GM23248 (cell line): ENCODE measurements around the gene EHMT1. TPM values are rescaled to one million over a fixed set of nuclear protein-coding genes. Genes with fewer than 3 reads are reported as not detected.

Experiments
- DNase-seq: peaks from one replicate; pipeline ENCODE4 v3.0.0-alpha.2; 2015
- H2AFZ ChIP-seq: fragments of 200-600 bp; sonication (generic); 2 replicates; pipeline ENCODE4 v1.6.1; 2016; ENCODE audit warnings: antibody characterized with exemption
- H3F3A ChIP-seq: fragments of 200-600 bp; sonication (generic); 2 replicates; pipeline ENCODE4 v1.6.1; 2016; ENCODE audit warnings: mild to moderate bottlenecking, antibody characterized with exemption, mixed run types; ENCODE audit not compliant: insufficient read depth
- H3K27ac ChIP-seq: fragments of 200-600 bp; sonication (generic); 2 replicates; pipeline ENCODE4 v1.5.1; 2016; ENCODE audit warnings: mild to moderate bottlenecking
- H3K27me3 ChIP-seq: fragments of 200-600 bp; sonication (generic); replicated peaks from 2 replicates; pipeline ENCODE4 v1.6.1; 2016; ENCODE audit warnings: mild to moderate bottlenecking; ENCODE audit not compliant: insufficient read depth
- H3K36me3 ChIP-seq: fragments of 200-600 bp; sonication (generic); 2 replicates; pipeline ENCODE4 v1.6.1; 2016; ENCODE audit warnings: low read depth, mild to moderate bottlenecking
- H3K4me1 ChIP-seq: fragments of 200-600 bp; sonication (generic); 2 replicates; pipeline ENCODE4 v1.6.1; 2016; ENCODE audit warnings: mild to moderate bottlenecking; ENCODE audit not compliant: insufficient read depth
- H3K4me2 ChIP-seq: fragments of 200-600 bp; sonication (generic); one replicate; pipeline ENCODE4 v1.6.1; 2016; ENCODE audit warnings: mild to moderate bottlenecking; ENCODE audit not compliant: unreplicated experiment
- H3K4me3 ChIP-seq: fragments of 200-600 bp; sonication (generic); 2 replicates; pipeline ENCODE4 v1.5.1; 2016; ENCODE audit warnings: mild to moderate bottlenecking
- H3K79me2 ChIP-seq: fragments of 200-600 bp; sonication (generic); 2 replicates; pipeline ENCODE4 v1.6.1; 2016; ENCODE audit warnings: mild to moderate bottlenecking; ENCODE audit not compliant: insufficient read depth
- H3K9ac ChIP-seq: fragments of 200-600 bp; sonication (generic); 2 replicates; pipeline ENCODE4 v1.6.1; 2016; ENCODE audit warnings: mild to moderate bottlenecking
- H3K9me2 ChIP-seq: fragments of 200-600 bp; sonication (generic); 2 replicates; pipeline ENCODE4 v1.6.1; 2016; ENCODE audit warnings: mixed run types, mild to moderate bottlenecking, moderate library complexity; ENCODE audit not compliant: insufficient read depth
- H3K9me3 ChIP-seq: fragments of 200-600 bp; sonication (generic); one replicate; pipeline ENCODE4 v1.6.1; 2017; ENCODE audit warnings: low read depth
- H4K20me1 ChIP-seq: fragments of 200-600 bp; sonication (generic); 2 replicates; pipeline ENCODE4 v1.6.0; 2016; ENCODE audit not compliant: insufficient read depth
- EZH2 ChIP-seq: fragments of 200-600 bp; sonication (generic); IDR thresholded peaks from 2 replicates; pipeline ENCODE4 v1.6.1; 2018; ENCODE audit warnings: antibody characterized with exemption, mild to moderate bottlenecking; ENCODE audit not compliant: insufficient read depth, poor library complexity, severe bottlenecking
- EZH2phosphoT487 ChIP-seq: fragments of 200-600 bp; sonication (generic); IDR thresholded peaks from 2 replicates; pipeline ENCODE4 v1.6.1; 2018; ENCODE audit warnings: antibody characterized with exemption, moderate library complexity, mild to moderate bottlenecking, low read depth; ENCODE audit not compliant: insufficient read depth
- WGBS, 2 experiments: methylation state at CpG; one replicate each; pipeline ENCODE4 v1.1.6; 2015 to 2017; ENCODE audit warnings: low lambda C conversion rate in 2 of 2, low coverage in 1 of 2; ENCODE audit errors: missing lambda C conversion rate in 2 of 2; 5-methylcytosine and 5-hydroxymethylcytosine counted together
- in situ Hi-C: fragments of 300-500 bp; cut with MboI; formaldehyde crosslinking; loops from 2 replicates; pipeline ENCODE4 v1.15.0; 2020
- polyA plus RNA-seq: library from polyadenylated mRNA; unstranded; fragments of >200 nt; fragmentation: Nextera tagmentation; extraction: Ambion mirVana; gene quantifications from 2 replicates; pipeline ENCODE4 v1.2.1, GENCODE V29; 2016
- total RNA-seq: library from RNA; depleted of rRNA; stranded (reverse); fragments of >200 nt; shearing (Covaris generic); gene quantifications from 2 replicates; pipeline ENCODE4 v1.2.3, GENCODE V29; 2014

The EHMT1 gene
- total and polyA plus RNA-seq, 2 experiments from 2014 or later, result 26.8 to 31.0 TPM

- WGBS, 2 experiments, result 95 to 97% methylated on average over 19 of the region's 19 CpGs
- H4K20me1 ChIP-seq, result no peaks in the 10 kb centered on the region
Measured at GRCh38 chr9:137743695-137744094, 124.9 kb downstream of the EHMT1 start.

DNA sequence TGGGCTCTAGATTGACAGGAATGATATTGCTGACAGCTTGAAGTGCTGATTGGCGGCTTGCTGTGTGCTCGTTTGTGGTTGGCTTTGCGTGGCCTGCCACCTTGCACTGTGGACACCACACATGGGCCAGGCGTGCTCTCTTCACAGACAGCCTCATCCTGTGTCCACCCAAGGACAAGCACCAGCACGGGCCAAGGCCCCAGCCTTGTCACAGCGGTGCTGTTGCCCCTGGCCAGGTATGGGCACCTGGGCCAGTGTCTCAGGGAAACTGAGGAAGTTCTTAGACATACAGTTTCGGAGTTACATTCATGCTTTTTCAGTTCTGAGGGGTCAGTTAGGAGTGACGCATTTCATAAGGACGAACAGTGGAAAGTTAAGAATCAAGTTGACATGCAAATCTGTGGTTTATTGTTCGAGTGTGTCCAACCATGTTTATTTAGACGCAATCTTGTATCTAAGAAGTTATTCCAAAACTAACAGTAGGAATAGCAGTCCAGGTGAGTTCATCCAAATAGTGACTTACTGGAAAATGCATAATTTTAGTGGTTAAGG lies 125.9 kb downstream of the EHMT1 start:
- no peak for DNase-seq
- H3K27me3 ChIP-seq, result no peaks in the 10 kb centered on the region
- WGBS, 2 experiments, result 83 to 85% methylated on average over 11 of the region's 11 CpGs
- H3F3A ChIP-seq, result no peaks in the 10 kb centered on the region
- no peaks in the 10 kb centered on the region for H3K9me2 ChIP-seq
- in situ Hi-C loops, result no loop called here
- no peaks in the 10 kb centered on the region for H4K20me1 ChIP-seq
- no peaks in the 10 kb centered on the region for H3K9me3 ChIP-seq
- H3K27ac ChIP-seq, result no peak overlapping the region
- H3K36me3 ChIP-seq, result no peaks in the 10 kb centered on the region; the same call in 1 of the 2 replicates
- H2AFZ ChIP-seq, result no peak overlapping the region
- no peak overlapping the region for H3K4me2 ChIP-seq
- peaks cover 11% of the 10 kb centered on the region; the same call in 1 of the 2 replicates for H3K79me2 ChIP-seq
- H3K9ac ChIP-seq, result no peak overlapping the region
- H3K4me3 ChIP-seq, result no peak overlapping the region
- TF ChIP-seq EZH2, result no peak
- TF ChIP-seq EZH2phosphoT487, result no peak
- H3K4me1 ChIP-seq, result no peaks in the 10 kb centered on the region

More at GRCh38 chr9:137743695-137744094, 124.9 kb downstream of the EHMT1 start:
- Histone ChIP-seq H3K79me2 (0 out of 2 replicates have a peak, but pooled peaks cover under 1% of the 10 kb centered on the region), H3K9me3 (no peaks in the 10 kb centered on the region), H3K27me3 (no peaks in the 10 kb centered on the region), H3K4me2 (no peak overlapping the region), H3K9me2 (no peaks in the 10 kb centered on the region), H3K9ac (no peak overlapping the region), H3F3A (no peaks in the 10 kb centered on the region), H3K4me3 (no peak overlapping the region), H3K36me3 (no peaks in the 10 kb centered on the region; the same call in 1 of the 2 replicates), H3K4me1 (no peaks in the 10 kb centered on the region), H3K27ac (no peak overlapping the region), H2AFZ (no peak overlapping the region)
- no peak for TF ChIP-seq EZH2
- TF ChIP-seq EZH2phosphoT487, result no peak
- in situ Hi-C loops, result no loop called here
- DNase-seq, result no peak

- Histone ChIP-seq H3K79me2 (peaks cover 16% of the 10 kb centered on the region; the same call in 1 of the 2 replicates), H3K9ac (no peak overlapping the region), H3K4me2 (no peak overlapping the region), H3K36me3 (no peaks in the 10 kb centered on the region; the same call in none of the 2 replicates), H2AFZ (no peak overlapping the region), H3F3A (no peaks in the 10 kb centered on the region), H3K9me2 (no peaks in the 10 kb centered on the region), H3K27ac (no peak overlapping the region), H4K20me1 (no peaks in the 10 kb centered on the region), H3K9me3 (no peaks in the 10 kb centered on the region), H3K4me3 (no peak overlapping the region), H3K27me3 (no peaks in the 10 kb centered on the region), H3K4me1 (no peaks in the 10 kb centered on the region)
- WGBS, 2 experiments, result 89 to 97% methylated on average over 10 of the region's 10 CpGs
- TF ChIP-seq EZH2phosphoT487 (no peak), EZH2 (no peak)
- peak; percentile 20 for DNase-seq
- in situ Hi-C loops, result no loop called here
Measured at GRCh38 chr9:137745541-137745991, 126.8 kb downstream of the EHMT1 start.

DNA sequence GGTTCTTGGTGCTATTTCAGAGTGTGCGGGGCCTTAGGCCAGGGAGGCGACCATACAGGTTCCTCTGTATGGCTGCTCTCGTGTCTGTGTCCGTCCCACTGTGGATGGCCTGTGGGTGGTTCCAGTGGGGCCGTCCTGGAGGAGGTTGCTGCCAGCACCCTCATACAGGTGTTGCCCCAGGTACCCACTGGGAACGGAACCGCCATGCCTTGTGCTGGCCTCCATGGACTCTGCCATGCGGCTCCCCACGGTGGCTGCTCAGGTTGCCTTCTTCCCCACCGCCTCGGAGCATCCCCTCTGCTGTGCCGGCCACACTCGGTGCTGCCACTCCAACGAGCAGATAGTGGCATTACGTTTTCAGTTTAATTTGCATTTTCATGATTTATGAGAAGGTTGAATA lies 129.5 kb downstream of the EHMT1 start:
- Histone ChIP-seq H4K20me1 (no peaks in the 10 kb centered on the region), H3K79me2 (peaks cover 21% of the 10 kb centered on the region), H3K36me3 (no peaks in the 10 kb centered on the region; the same call in none of the 2 replicates), H2AFZ (no peak overlapping the region), H3K27me3 (no peaks in the 10 kb centered on the region), H3K9ac (no peak overlapping the region), H3F3A (no peaks in the 10 kb centered on the region), H3K4me2 (no peak overlapping the region), H3K9me3 (no peaks in the 10 kb centered on the region), H3K27ac (no peak overlapping the region), H3K4me3 (no peak overlapping the region), H3K4me1 (no peaks in the 10 kb centered on the region), H3K9me2 (no peaks in the 10 kb centered on the region)
- in situ Hi-C loops, result no loop called here
- TF ChIP-seq EZH2 (no peak), EZH2phosphoT487 (no peak)
- 96 to 97% methylated on average over 15 of the region's 15 CpGs for WGBS, 2 experiments
- no peak for DNase-seq
